ENCODE data around the gene BCAS1. TPM values are rescaled to one million over a fixed set of nuclear protein-coding genes. Genes with fewer than 3 reads are reported as not detected.

BCAS1 gene
- total and polyA plus RNA-seq, 2 donors (not counting 1 experiment from before 2014, with no cell fraction given): 0.97 to 1.1 TPM

DNA sequence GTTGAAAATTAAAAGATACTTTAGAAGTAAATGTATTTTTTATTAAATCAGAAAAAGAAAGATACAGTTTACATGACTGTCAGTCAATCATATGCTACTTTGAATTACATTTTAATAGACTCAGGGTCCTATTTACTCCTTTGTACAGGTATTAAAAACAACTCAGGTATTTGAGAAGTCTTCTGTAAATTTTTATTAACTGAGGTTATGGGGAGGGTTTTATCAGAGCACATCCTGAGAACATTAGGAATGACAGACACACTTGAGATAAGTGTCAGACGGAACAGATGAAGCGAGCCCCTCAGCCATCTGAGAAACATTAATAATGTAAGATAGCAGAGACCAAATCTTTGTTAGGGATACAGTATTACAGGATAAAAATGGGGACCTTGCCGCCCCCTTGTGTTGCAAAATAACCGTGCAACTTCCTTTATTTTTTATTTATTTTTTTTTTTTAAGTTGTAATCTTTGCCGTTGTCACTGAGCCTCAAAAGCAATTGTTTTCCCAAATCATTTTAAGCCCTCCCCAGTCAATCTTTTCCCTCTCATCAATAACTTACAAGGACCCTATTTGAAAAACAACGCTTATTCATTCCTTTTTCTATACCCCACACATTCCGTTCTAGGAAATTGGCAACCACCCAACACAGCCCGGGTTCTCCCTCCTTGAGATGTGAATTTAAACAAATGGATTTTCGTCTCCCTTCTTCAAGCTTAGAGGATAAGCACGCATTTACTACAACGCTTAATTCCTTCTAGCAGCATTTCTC, 126.7 kb downstream of the BCAS1 start:
- TF ChIP-seq EZH2 (IDR thresholded peaks at IDR 0.05; ENCODE audit: borderline replicate concordance, insufficient read depth, low read depth, low read length, poor library complexity, severe bottlenecking): no peak
- TF ChIP-seq, protein P1, sequence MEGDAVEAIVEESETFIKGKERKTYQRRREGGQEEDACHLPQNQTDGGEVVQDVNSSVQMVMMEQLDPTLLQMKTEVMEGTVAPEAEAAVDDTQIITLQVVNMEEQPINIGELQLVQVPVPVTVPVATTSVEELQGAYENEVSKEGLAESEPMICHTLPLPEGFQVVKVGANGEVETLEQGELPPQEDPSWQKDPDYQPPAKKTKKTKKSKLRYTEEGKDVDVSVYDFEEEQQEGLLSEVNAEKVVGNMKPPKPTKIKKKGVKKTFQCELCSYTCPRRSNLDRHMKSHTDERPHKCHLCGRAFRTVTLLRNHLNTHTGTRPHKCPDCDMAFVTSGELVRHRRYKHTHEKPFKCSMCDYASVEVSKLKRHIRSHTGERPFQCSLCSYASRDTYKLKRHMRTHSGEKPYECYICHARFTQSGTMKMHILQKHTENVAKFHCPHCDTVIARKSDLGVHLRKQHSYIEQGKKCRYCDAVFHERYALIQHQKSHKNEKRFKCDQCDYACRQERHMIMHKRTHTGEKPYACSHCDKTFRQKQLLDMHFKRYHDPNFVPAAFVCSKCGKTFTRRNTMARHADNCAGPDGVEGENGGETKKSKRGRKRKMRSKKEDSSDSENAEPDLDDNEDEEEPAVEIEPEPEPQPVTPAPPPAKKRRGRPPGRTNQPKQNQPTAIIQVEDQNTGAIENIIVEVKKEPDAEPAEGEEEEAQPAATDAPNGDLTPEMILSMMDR (IDR thresholded peaks at IDR 0.05): peak; percentile 90
- Histone ChIP-seq H3K36me3 (replicated peaks in 1 of 2; ENCODE audit: control extremely low read depth in 1 of 2, control insufficient read depth in 1 of 2, extremely low read depth in 1 of 2, insufficient read depth in 2 of 2, low read length in 1 of 2) (no peaks in the 10 kb centered on the region), H3K9ac (ENCODE audit: low read length) (no peak overlapping the region), H3K79me2 (ENCODE audit: control insufficient read depth, insufficient read depth, low read length) (no peaks in the 10 kb centered on the region), H3K27me3 (replicated peaks in 1 of 4; ENCODE audit: control extremely low read depth in 1 of 4, control insufficient read depth in 3 of 4, insufficient read depth in 4 of 4, low read length in 3 of 4) (no peaks in the 10 kb centered on the region), H4K20me1 (ENCODE audit: control insufficient read depth, insufficient read depth, low read length, poor library complexity, severe bottlenecking) (no peaks in the 10 kb centered on the region), H2AFZ (ENCODE audit: insufficient read depth, low read depth, low read length, poor library complexity, severe bottlenecking) (peak overlapping the region; percentile 37), H3K4me1 (ENCODE audit: control insufficient read depth in 2 of 2, insufficient read depth in 2 of 2, low read length in 2 of 2) (peaks cover 43 to 56% of the 10 kb centered on the region in 2 donors), H3K27ac (ENCODE audit: low read length in 2 of 2) (no peak overlapping the region), H3K4me2 (replicated peaks; ENCODE audit: low read depth, low read length, poor library complexity, severe bottlenecking) (peak overlapping the region; percentile 45), H3K4me3 (ENCODE audit: control extremely low read depth in 1 of 5, extremely low read depth in 1 of 5, insufficient read depth in 1 of 5, low read depth in 2 of 5, low read length in 4 of 5) (no peak overlapping the region), H3K9me3 (ENCODE audit: control extremely low read depth in 1 of 3, control insufficient read depth in 2 of 3, insufficient read depth in 1 of 3, low read length in 2 of 3) (no peaks in the 10 kb centered on the region)
- ChIA-PET CTCF (interaction anchor here (0.7 to 18.7 kb wide), 11 partner anchors 9 to 1815 kb away, joined by 3 to 593 read pairs (median 5); no protein-coding TSS in a partner anchor), POLR2A (no interaction called here)
- Mint-ChIP-seq H3K4me1 (peaks cover 56% of the 10 kb centered on the region), H3K9me3 (ENCODE audit: insufficient read depth) (no peaks in the 10 kb centered on the region), H3K27me3 (no peaks in the 10 kb centered on the region), H3K27ac (no peak overlapping the region), H3K4me3 (peak overlapping the region; percentile 44)
- ATAC-seq (ENCODE audit: low read depth) (no peak), DNase-seq (peak; percentile 69)
- WGBS (ENCODE audit: insufficient coverage): 22% methylated on average over 6 of the region's 11 CpGs
- intact Hi-C loops (cut with micrococcal nuclease): loop anchor here (2.0 to 10.0 kb wide), 7 partner anchors 106 to 1629 kb away; no protein-coding TSS in a partner anchor

- Mint-ChIP-seq H3K27ac (peak overlapping the region; percentile 2), H3K9me3 (ENCODE audit: insufficient read depth) (no peaks in the 10 kb centered on the region), H3K27me3 (no peaks in the 10 kb centered on the region), H3K4me3 (no peak overlapping the region), H3K4me1 (peaks cover 58% of the 10 kb centered on the region)
- CTCF ChIA-PET: interaction anchor here (1.1 to 18.7 kb wide), 7 partner anchors 21 to 380 kb away, joined by 3 to 593 read pairs (median 5); no protein-coding TSS in a partner anchor
- intact Hi-C loops (cut with micrococcal nuclease): loop anchor here (2.0 to 10.0 kb wide), 7 partner anchors 106 to 1628 kb away; no protein-coding TSS in a partner anchor
- no peak overlapping the region for H3K27ac ChIP-seq (ENCODE audit: low read length in 2 of 2)
- DNase-seq (peak; percentile 11), ATAC-seq (ENCODE audit: low read depth) (no peak)
- no peaks in the 10 kb centered on the region for H3K9me3 ChIP-seq (ENCODE audit: control extremely low read depth in 1 of 3, control insufficient read depth in 2 of 3, insufficient read depth in 1 of 3, low read length in 2 of 3)
- no peak overlapping the region for H3K4me2 ChIP-seq (replicated peaks; ENCODE audit: low read depth, low read length, poor library complexity, severe bottlenecking)
- H3K27me3 ChIP-seq (replicated peaks in 1 of 4; ENCODE audit: control extremely low read depth in 1 of 4, control insufficient read depth in 3 of 4, insufficient read depth in 4 of 4, low read length in 3 of 4): no peaks in the 10 kb centered on the region
- TF ChIP-seq, protein P1 (IDR thresholded peaks at IDR 0.05): no peak
- no peak for TF ChIP-seq EZH2 (IDR thresholded peaks at IDR 0.05; ENCODE audit: borderline replicate concordance, insufficient read depth, low read depth, low read length, poor library complexity, severe bottlenecking)
- H3K4me3 ChIP-seq (ENCODE audit: control extremely low read depth in 1 of 5, extremely low read depth in 1 of 5, insufficient read depth in 1 of 5, low read depth in 2 of 5, low read length in 4 of 5): no peak overlapping the region
- POLR2A ChIA-PET: interaction anchor here (0.7 kb wide), 1 partner anchor 27 kb away, joined by 3 read pairs; no protein-coding TSS in a partner anchor
- peaks cover 46 to 59% of the 10 kb centered on the region in 2 donors for H3K4me1 ChIP-seq (ENCODE audit: control insufficient read depth in 2 of 2, insufficient read depth in 2 of 2, low read length in 2 of 2)
- no peak overlapping the region for H2AFZ ChIP-seq (ENCODE audit: insufficient read depth, low read depth, low read length, poor library complexity, severe bottlenecking)
- H4K20me1 ChIP-seq (ENCODE audit: control insufficient read depth, insufficient read depth, low read length, poor library complexity, severe bottlenecking): no peaks in the 10 kb centered on the region
- H3K36me3 ChIP-seq (replicated peaks in 1 of 2; ENCODE audit: control extremely low read depth in 1 of 2, control insufficient read depth in 1 of 2, extremely low read depth in 1 of 2, insufficient read depth in 2 of 2, low read length in 1 of 2): no peaks in the 10 kb centered on the region
- WGBS (ENCODE audit: insufficient coverage): no CpG with 5 or more reads among the region's 3 CpGs
- no peaks in the 10 kb centered on the region for H3K79me2 ChIP-seq (ENCODE audit: control insufficient read depth, insufficient read depth, low read length)
- H3K9ac ChIP-seq (ENCODE audit: low read length): no peak overlapping the region
Observed at GRCh38 chr20:53942973-53943372, 127.4 kb downstream of the BCAS1 start.

All from B cell (primary cell).